ENCODE measurements around the gene ONECUT3. TPM values are rescaled to one million over a fixed set of nuclear protein-coding genes. Genes with fewer than 3 reads are reported as not detected.

Gene ONECUT3
- total and polyA plus RNA-seq, 10 of the 15 experiments (the other 5 are each of a cell fraction or from before 2014, with no cell fraction given) = not detected

DNA sequence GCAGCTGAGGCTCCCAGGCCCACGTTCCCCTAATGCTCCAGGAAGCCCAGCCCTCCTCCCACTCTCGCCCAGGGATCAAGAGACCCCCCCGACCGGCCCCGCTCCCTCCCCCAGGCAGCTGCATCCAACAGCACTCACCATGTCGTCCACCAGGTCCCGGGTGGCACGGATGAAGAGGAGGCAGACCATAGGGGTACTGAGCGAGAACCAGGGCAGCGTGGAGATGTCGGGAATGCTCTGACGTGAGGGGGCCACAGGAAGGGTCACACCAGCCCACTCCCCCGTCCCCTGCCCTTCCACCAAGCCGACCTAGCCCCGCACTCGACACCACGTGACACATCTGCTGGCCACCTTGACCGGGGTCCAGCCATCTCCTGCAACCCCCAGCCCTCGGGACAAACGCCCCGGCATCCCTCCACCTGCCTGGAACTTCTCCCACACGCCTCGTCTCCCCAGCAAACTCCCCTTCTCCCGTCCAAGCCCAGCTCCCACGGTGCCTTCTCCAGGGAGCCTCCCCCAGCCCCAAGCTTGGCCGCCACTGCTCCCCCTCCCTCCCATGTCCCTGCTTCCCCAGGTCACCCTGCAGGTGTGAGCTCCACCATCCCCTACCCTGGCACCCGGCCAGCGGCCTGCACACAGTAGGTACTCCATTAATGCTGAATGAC lies 53.9 kb downstream of the ONECUT3 start:
- intact Hi-C loops (cut with micrococcal nuclease; ENCODE audit: unreplicated experiment) (no loop called here), in situ Hi-C loops (cut with MboI) (no loop called here)
- 54% methylated on average over 17 of the region's 28 CpGs for WGBS (ENCODE audit: insufficient coverage, insufficient replicate concordance, low lambda C conversion rate, missing lambda C conversion rate)
- H3K4me3 ChIP-seq = no peak overlapping the region
- H3K9ac ChIP-seq (ENCODE audit: control insufficient read depth, insufficient read depth, low read length) = no peak overlapping the region
- no TSS peak for BruUV-seq (replicated peaks)
- SMC1A ChIA-PET (ENCODE audit: uncharacterized antibody, unreplicated experiment) = no interaction called here
- no peak for DNase-seq (ENCODE audit: low read depth, low spot score)
- no peak overlapping the region for H2AFZ ChIP-seq (ENCODE audit: control insufficient read depth, low read depth, low read length)
- RAD21 ChIA-PET (ENCODE audit: unreplicated experiment) = no interaction called here
- H3K79me2 ChIP-seq (ENCODE audit: control insufficient read depth, insufficient read depth, low read length) = no peaks in the 10 kb centered on the region
- H3K4me2 ChIP-seq (ENCODE audit: control insufficient read depth, insufficient read depth) = no peak overlapping the region
- H3K4me1 ChIP-seq (ENCODE audit: control insufficient read depth, insufficient read depth, low read length) = no peaks in the 10 kb centered on the region
- H3K36me3 ChIP-seq (ENCODE audit: control insufficient read depth in 2 of 2, insufficient read depth in 2 of 2, low read length in 1 of 2) = no peaks in the 10 kb centered on the region
- H3K9me3 ChIP-seq (replicated peaks; ENCODE audit: control insufficient read depth, insufficient read depth, low read length) = no peaks in the 10 kb centered on the region
- ATAC-seq = no peak
- POLR2A ChIA-PET = no interaction called here
- CTCF ChIA-PET = no interaction called here
- H3K27ac ChIP-seq (ENCODE audit: control insufficient read depth, insufficient read depth) = no peak overlapping the region
- FAIRE-seq = no peak
- no peaks in the 10 kb centered on the region for H4K20me1 ChIP-seq (ENCODE audit: control insufficient read depth, insufficient read depth)
- H3K27me3 ChIP-seq (replicated peaks in 1 of 2; ENCODE audit: control insufficient read depth in 2 of 2, insufficient read depth in 2 of 2, low read length in 1 of 2) = no peaks in the 10 kb centered on the region
- TF ChIP-seq MTA2 (IDR thresholded peaks at IDR 0.05; ENCODE audit: low read depth) = no peak
- TF ChIP-seq HDAC6 (IDR thresholded peaks at IDR 0.05; ENCODE audit: unreplicated experiment) = no peak
- TF ChIP-seq EP300 (IDR thresholded peaks at IDR 0.05; ENCODE audit: borderline replicate concordance in 1 of 2, control insufficient read depth in 1 of 2, low read depth in 2 of 2, low read length in 2 of 2) = no peak
- TF ChIP-seq HCFC1 (IDR thresholded peaks at IDR 0.05; ENCODE audit: low read length) = no peak
- no peak for TF ChIP-seq SMARCA5 (IDR thresholded peaks at IDR 0.05)
- TF ChIP-seq ZZZ3 (IDR thresholded peaks at IDR 0.05; ENCODE audit: control insufficient read depth, insufficient read length, low read depth) = no peak
- TF ChIP-seq POLR2AphosphoS5 (IDR thresholded peaks at IDR 0.05; ENCODE audit: low read length) = no peak
- no peak for TF ChIP-seq POLR2AphosphoS2 (IDR thresholded peaks at IDR 0.05; ENCODE audit: low read depth, low read length)
- TF ChIP-seq, protein P1, sequence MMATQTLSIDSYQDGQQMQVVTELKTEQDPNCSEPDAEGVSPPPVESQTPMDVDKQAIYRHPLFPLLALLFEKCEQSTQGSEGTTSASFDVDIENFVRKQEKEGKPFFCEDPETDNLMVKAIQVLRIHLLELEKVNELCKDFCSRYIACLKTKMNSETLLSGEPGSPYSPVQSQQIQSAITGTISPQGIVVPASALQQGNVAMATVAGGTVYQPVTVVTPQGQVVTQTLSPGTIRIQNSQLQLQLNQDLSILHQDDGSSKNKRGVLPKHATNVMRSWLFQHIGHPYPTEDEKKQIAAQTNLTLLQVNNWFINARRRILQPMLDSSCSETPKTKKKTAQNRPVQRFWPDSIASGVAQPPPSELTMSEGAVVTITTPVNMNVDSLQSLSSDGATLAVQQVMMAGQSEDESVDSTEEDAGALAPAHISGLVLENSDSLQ (IDR thresholded peaks at IDR 0.05) = no peak
- TF ChIP-seq, protein P2, sequence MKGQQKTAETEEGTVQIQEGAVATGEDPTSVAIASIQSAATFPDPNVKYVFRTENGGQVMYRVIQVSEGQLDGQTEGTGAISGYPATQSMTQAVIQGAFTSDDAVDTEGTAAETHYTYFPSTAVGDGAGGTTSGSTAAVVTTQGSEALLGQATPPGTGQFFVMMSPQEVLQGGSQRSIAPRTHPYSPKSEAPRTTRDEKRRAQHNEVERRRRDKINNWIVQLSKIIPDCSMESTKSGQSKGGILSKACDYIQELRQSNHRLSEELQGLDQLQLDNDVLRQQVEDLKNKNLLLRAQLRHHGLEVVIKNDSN (IDR thresholded peaks at IDR 0.05; ENCODE audit: borderline replicate concordance, extremely low read length, insufficient read depth, low read depth, low read length) = no peak
- TF ChIP-seq BACH1 (IDR thresholded peaks at IDR 0.05; ENCODE audit: borderline replicate concordance) = no peak
- TF ChIP-seq, protein P3, sequence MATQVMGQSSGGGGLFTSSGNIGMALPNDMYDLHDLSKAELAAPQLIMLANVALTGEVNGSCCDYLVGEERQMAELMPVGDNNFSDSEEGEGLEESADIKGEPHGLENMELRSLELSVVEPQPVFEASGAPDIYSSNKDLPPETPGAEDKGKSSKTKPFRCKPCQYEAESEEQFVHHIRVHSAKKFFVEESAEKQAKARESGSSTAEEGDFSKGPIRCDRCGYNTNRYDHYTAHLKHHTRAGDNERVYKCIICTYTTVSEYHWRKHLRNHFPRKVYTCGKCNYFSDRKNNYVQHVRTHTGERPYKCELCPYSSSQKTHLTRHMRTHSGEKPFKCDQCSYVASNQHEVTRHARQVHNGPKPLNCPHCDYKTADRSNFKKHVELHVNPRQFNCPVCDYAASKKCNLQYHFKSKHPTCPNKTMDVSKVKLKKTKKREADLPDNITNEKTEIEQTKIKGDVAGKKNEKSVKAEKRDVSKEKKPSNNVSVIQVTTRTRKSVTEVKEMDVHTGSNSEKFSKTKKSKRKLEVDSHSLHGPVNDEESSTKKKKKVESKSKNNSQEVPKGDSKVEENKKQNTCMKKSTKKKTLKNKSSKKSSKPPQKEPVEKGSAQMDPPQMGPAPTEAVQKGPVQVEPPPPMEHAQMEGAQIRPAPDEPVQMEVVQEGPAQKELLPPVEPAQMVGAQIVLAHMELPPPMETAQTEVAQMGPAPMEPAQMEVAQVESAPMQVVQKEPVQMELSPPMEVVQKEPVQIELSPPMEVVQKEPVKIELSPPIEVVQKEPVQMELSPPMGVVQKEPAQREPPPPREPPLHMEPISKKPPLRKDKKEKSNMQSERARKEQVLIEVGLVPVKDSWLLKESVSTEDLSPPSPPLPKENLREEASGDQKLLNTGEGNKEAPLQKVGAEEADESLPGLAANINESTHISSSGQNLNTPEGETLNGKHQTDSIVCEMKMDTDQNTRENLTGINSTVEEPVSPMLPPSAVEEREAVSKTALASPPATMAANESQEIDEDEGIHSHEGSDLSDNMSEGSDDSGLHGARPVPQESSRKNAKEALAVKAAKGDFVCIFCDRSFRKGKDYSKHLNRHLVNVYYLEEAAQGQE (IDR thresholded peaks at IDR 0.05; ENCODE audit: low read depth, low read length) = no peak
- TF ChIP-seq, protein P4, sequence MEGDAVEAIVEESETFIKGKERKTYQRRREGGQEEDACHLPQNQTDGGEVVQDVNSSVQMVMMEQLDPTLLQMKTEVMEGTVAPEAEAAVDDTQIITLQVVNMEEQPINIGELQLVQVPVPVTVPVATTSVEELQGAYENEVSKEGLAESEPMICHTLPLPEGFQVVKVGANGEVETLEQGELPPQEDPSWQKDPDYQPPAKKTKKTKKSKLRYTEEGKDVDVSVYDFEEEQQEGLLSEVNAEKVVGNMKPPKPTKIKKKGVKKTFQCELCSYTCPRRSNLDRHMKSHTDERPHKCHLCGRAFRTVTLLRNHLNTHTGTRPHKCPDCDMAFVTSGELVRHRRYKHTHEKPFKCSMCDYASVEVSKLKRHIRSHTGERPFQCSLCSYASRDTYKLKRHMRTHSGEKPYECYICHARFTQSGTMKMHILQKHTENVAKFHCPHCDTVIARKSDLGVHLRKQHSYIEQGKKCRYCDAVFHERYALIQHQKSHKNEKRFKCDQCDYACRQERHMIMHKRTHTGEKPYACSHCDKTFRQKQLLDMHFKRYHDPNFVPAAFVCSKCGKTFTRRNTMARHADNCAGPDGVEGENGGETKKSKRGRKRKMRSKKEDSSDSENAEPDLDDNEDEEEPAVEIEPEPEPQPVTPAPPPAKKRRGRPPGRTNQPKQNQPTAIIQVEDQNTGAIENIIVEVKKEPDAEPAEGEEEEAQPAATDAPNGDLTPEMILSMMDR (IDR thresholded peaks at IDR 0.05 in 2 of 3, conservative IDR thresholded peaks at IDR 0.05 in 1 of 3; ENCODE audit: control insufficient read depth in 2 of 3, extremely low read depth in 1 of 3, insufficient read depth in 1 of 3, low read depth in 3 of 3, low read length in 3 of 3) = no peak
